Activated CD4-positive, alpha-beta memory T cell treated with anti-CD3 and anti-CD28 coated beads, Interleukin-2, amount 10 ng/mL, durations not matched to agents 7 days and 5 days (primary cell): ENCODE data around the gene PCDHB11. TPM values are rescaled to one million over a fixed set of nuclear protein-coding genes. Genes with fewer than 3 reads are reported as not detected.
"Not testable (repeated sequence)": the region's sequence is repeated elsewhere in the genome, so short reads cannot be mapped to it uniquely, and the experiment has no call there.

ENCODE experiments used
- CTCF ChIA-PET: fragments of 350-600 bp; sonication (Branson Sonifier 250); formaldehyde crosslinking; loops from one replicate; lab custom pipeline; 2021; ENCODE audit warnings: antibody characterized with exemption, inconsistent platforms; lab: Charles Lee
- POLR2A ChIA-PET: fragments of 350-600 bp; sonication (Branson Sonifier 250); formaldehyde crosslinking; loops from one replicate; lab custom pipeline; 2021; ENCODE audit warnings: antibody characterized with exemption; lab: Charles Lee
- DNase-seq: peaks from one replicate; pipeline ENCODE4 v3.0.0-alpha.2; 2020
- H3K27ac Mint-ChIP-seq: one replicate; pipeline ENCODE4 v1.8.0; 2021; ENCODE audit warnings: mild to moderate bottlenecking, mixed read lengths
- H3K27me3 Mint-ChIP-seq: one replicate; pipeline ENCODE4 v1.8.0; 2021; ENCODE audit warnings: mixed read lengths
- H3K36me3 Mint-ChIP-seq: one replicate; pipeline ENCODE4 v1.8.0; 2021; ENCODE audit warnings: low read depth, mixed read lengths
- H3K4me1 Mint-ChIP-seq: one replicate; pipeline ENCODE4 v1.8.0; 2021; ENCODE audit warnings: mixed read lengths
- H3K4me3 Mint-ChIP-seq: one replicate; pipeline ENCODE4 v1.8.0; 2021; ENCODE audit warnings: mild to moderate bottlenecking, mixed read lengths
- H3K9me3 Mint-ChIP-seq: one replicate; pipeline ENCODE4 v1.8.0; 2021; ENCODE audit warnings: mixed read lengths
- total RNA-seq, 2 experiments: library from RNA; stranded (reverse); gene quantifications; one replicate each; pipeline ENCODE4 v1.2.3, GENCODE V29; 2021

The PCDHB11 gene
- not detected for total RNA-seq

DNA sequence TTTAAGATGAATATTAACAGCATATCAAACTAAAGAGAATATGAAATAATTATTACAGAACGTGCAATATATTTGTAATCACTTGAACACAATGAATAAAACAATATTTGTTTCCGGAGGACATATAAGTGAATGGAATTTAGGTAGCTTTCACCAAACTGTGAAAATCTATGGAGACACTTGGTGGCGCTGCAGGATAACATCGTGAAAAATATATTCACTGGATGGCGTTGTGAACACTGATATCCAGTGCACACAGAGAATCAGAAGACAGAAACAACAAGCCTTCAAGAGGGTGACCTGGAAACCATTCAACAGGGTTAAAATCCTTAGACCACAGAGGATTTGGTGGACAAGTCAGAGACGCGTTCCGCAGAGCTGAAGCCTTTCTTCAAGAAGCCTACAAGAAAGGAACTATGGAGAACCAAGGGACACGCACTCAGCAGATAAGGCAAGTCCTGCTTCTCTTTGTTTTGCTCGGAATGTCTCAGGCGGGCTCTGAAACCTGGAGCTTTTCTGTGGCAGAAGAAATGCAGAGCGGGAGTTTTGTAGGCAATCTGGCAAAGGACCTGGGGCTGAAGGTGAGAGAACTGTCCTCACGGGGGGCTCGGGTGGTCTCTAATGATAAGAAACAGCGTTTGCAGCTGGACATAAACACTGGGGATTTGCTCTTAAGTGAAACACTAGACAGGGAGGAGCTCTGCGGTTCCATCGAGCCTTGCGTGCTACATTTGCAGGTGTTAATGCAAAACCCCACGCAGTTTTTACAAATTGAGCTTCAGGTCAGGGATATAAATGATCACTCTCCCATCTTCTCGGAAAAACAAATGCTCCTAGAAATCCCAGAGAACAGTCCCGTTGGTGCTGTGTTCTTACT, at the start of gene PCDHB11:
Gene PCDHB11 (plus strand): TSS at position 269 of the 877 bp plus-strand sequence. CDS start 148 bp downstream, at position 417.
- Mint-ChIP-seq H3K9me3 (peaks cover 14% of the 10 kb centered on the region), H3K4me1 (no peaks in the 10 kb centered on the region), H3K27ac (no peak within 1 kb of the TSS), H3K4me3 (no peak within 1 kb of the TSS), H3K36me3 (peaks cover 2% of the 10 kb centered on the region), H3K27me3 (no peaks in the 10 kb centered on the region)
- POLR2A ChIA-PET: no interaction called here
- CTCF ChIA-PET: interaction anchor here (1.0 kb wide), 1 partner anchor 218 kb away, joined by 3 read pairs; the partner anchor contains the start of gene PCDHGB7
- no peak for DNase-seq

DNA sequence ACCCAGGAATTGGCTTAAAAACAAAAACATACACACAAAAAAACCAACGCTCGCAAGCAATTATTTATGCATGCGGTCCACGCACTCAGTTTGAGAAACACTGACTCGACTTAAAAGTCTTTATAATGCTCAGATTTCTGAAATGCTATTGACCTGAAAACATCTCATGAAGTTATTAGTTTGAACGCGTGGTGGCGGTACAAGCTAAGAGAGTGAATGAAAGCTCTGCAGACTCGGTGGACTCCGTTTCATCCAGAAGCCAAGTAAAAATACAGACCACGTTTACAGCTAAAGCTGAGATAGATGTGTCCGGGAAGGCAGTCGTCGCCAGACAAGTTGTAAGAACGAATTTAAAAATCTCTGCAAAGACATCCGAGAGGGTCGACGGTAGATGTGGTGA, 49.6 kb upstream of the PCDHB11 start, which contains the start of gene PCDHB6:
Gene PCDHB6 (plus strand): TSS at position 246 of the 400 bp plus-strand sequence. CDS start 201 bp downstream, outside the sequence.
- CTCF ChIA-PET: interaction anchor here (0.9 kb wide), 1 partner anchor 33 kb away, joined by 3 read pairs; no protein-coding TSS in a partner anchor
- peaks cover 7% of the 10 kb centered on the region for H3K36me3 Mint-ChIP-seq

DNA sequence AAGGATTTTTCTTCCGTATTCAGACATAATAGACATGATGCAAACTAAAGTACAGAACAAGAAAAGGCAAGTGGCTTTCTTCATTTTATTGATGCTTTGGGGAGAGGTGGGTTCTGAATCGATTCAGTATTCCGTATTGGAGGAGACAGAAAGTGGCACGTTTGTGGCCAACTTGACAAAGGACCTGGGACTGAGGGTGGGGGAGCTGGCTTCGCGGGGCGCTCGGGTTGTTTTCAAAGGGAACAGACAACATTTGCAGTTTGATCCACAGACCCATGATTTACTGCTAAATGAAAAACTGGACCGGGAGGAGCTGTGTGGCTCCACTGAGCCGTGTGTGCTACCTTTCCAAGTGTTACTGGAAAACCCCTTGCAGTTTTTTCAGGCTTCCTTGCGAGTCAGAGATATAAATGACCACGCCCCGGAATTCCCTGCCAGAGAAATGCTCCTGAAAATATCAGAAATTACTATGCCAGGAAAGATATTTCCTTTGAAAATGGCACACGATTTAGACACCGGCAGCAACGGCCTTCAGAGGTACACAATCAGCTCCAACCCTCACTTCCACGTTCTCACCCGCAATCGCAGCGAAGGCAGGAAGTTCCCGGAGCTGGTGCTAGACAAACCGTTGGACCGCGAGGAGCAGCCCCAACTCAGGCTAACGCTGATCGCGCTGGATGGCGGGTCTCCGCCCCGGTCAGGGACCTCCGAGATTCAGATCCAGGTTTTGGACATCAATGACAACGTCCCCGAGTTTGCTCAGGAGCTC, 49.0 kb upstream of the PCDHB11 start:
- H3K27ac Mint-ChIP-seq: no peak overlapping the region
- peaks cover 7% of the 10 kb centered on the region for H3K36me3 Mint-ChIP-seq
- H3K4me1 Mint-ChIP-seq: no peaks in the 10 kb centered on the region
- DNase-seq: no peak
- POLR2A ChIA-PET: no interaction called here
- H3K4me3 Mint-ChIP-seq: no peak overlapping the region
- CTCF ChIA-PET: interaction anchor here (0.9 kb wide), 1 partner anchor 33 kb away, joined by 3 read pairs; no protein-coding TSS in a partner anchor
- H3K9me3 Mint-ChIP-seq: peaks cover 13% of the 10 kb centered on the region
- H3K27me3 Mint-ChIP-seq: peaks cover 6% of the 10 kb centered on the region

More for the DNA sequence above, 49.6 kb upstream of the PCDHB11 start, which contains the start of gene PCDHB6:
- Mint-ChIP-seq H3K27me3 (peaks cover 6% of the 10 kb centered on the region), H3K27ac (no peak within 1 kb of the TSS), H3K4me3 (no peak within 1 kb of the TSS), H3K9me3 (peaks cover 13% of the 10 kb centered on the region), H3K4me1 (no peaks in the 10 kb centered on the region)
- no peak for DNase-seq
- POLR2A ChIA-PET: no interaction called here

DNA sequence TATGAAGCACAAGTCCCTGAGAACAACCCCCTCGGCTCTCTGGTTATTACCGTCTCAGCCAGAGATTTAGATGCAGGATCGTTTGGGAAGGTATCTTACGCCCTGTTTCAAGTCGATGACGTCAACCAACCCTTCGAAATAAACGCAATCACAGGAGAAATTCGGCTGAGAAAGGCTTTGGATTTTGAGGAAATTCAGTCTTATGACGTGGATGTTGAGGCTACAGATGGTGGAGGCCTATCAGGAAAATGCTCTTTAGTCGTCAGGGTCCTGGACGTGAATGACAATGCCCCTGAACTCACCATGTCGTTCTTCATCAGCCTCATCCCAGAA, 48.5 kb upstream of the PCDHB11 start:
- Mint-ChIP-seq H3K4me1 (no peaks in the 10 kb centered on the region), H3K4me3 (no peak overlapping the region), H3K36me3 (peaks cover 7% of the 10 kb centered on the region), H3K27ac (no peak overlapping the region), H3K9me3 (peaks cover 13% of the 10 kb centered on the region), H3K27me3 (peaks cover 6% of the 10 kb centered on the region)
- no peak for DNase-seq
- ChIA-PET POLR2A (no interaction called here), CTCF (no interaction called here)

DNA sequence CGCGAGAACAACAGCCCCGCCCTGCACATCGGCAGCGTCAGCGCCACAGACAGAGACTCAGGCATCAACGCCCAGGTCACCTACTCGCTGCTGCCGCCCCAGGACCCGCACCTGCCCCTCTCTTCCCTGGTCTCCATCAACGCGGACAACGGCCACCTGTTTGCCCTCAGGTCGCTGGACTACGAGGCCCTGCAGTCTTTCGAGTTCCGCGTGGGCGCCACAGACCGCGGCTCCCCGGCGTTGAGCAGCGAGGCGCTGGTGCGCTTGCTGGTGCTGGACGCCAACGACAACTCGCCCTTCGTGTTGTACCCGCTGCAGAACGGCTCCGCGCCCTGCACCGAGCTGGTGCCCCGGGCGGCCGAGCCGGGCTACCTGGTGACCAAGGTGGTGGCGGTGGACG, 47.8 kb upstream of the PCDHB11 start:
- H3K9me3 Mint-ChIP-seq: peaks cover 13% of the 10 kb centered on the region
- DNase-seq, H3K36me3 Mint-ChIP-seq, CTCF ChIA-PET, H3K27me3 Mint-ChIP-seq, H3K27ac Mint-ChIP-seq, POLR2A ChIA-PET, H3K4me3 Mint-ChIP-seq, H3K4me1 Mint-ChIP-seq: not testable (repeated sequence)

DNA sequence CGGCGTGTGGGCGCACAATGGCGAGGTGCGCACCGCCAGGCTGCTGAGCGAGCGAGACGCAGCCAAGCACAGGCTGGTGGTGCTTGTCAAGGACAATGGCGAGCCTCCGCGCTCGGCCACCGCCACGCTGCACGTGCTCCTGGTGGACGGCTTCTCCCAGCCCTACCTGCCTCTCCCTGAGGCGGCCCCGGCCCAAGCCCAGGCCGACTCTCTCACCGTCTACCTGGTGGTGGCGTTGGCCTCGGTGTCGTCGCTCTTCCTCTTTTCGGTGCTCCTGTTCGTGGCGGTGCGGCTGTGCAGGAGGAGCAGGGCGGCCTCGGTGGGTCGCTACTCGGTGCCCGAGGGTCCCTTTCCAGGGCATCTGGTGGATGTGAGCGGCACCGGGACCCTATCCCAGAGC, 47.3 kb upstream of the PCDHB11 start:
- H3K27me3 Mint-ChIP-seq, DNase-seq, POLR2A ChIA-PET, CTCF ChIA-PET, H3K4me3 Mint-ChIP-seq, H3K27ac Mint-ChIP-seq, H3K36me3 Mint-ChIP-seq, H3K4me1 Mint-ChIP-seq: not testable (repeated sequence)
- H3K9me3 Mint-ChIP-seq: peaks cover 15% of the 10 kb centered on the region

DNA sequence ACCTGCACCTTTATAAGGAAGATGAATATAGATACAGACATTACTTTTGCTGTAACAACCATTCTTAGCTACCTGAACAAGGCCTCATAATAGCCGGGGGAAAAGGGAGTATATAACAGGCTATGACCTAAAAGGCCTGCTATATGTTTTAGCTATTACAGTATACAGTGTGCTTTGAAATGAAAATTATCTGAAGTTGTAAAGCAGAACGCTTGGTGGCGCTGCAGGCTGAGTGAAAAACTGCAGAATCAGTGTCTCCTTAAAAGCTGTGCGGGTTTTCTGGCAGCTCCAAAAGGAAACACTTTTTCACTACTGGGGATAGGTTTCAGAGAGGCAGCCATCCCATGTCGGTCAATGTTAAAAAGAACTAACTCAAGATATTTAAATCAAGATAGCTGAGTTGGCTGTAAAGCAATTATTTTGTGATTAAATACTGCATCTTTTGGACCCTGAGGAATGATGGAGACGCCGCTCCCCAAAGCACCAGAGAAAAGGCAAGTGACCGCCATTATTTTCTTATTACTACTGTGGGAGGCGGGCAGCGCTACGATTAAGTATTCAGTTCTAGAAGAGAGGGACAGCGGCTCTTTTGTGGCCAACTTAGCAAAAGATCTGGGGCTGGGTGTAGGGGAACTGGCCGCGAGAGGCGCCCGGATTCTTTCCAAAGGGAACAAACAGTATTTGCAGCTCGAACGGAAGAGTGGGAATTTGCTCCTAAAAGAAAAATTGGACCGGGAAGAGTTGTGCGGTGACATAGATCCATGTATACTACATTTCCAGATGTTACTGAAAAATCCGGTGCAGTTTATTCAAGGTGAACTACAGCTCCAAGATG, 43.7 kb upstream of the PCDHB11 start:
- CTCF ChIA-PET: no interaction called here
- POLR2A ChIA-PET: no interaction called here
- no peaks in the 10 kb centered on the region for H3K27me3 Mint-ChIP-seq
- peaks cover 13% of the 10 kb centered on the region for H3K9me3 Mint-ChIP-seq
- no peak overlapping the region for H3K27ac Mint-ChIP-seq
- peaks cover 2% of the 10 kb centered on the region for H3K36me3 Mint-ChIP-seq
- no peak overlapping the region for H3K4me3 Mint-ChIP-seq
- no peaks in the 10 kb centered on the region for H3K4me1 Mint-ChIP-seq
- DNase-seq: no peak

DNA sequence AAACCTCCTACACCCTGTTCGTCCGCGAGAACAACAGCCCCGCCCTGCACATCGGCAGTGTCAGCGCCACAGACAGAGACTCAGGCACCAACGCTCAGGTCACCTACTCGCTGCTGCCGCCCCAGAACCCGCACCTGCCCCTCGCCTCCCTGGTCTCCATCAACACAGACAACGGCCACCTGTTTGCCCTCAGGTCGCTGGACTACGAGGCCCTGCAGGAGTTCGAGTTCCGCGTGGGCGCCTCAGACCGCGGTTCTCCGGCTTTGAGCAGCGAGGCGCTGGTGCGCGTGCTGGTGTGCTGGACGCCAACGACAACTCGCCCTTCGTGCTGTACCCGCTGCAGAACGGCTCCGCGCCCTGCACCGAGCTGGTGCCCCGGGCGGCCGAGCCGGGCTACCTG, 42.1 kb upstream of the PCDHB11 start:
- H3K4me3 Mint-ChIP-seq, DNase-seq, CTCF ChIA-PET, H3K9me3 Mint-ChIP-seq, H3K36me3 Mint-ChIP-seq, POLR2A ChIA-PET, H3K4me1 Mint-ChIP-seq, H3K27ac Mint-ChIP-seq, H3K27me3 Mint-ChIP-seq: not testable (repeated sequence)

DNA sequence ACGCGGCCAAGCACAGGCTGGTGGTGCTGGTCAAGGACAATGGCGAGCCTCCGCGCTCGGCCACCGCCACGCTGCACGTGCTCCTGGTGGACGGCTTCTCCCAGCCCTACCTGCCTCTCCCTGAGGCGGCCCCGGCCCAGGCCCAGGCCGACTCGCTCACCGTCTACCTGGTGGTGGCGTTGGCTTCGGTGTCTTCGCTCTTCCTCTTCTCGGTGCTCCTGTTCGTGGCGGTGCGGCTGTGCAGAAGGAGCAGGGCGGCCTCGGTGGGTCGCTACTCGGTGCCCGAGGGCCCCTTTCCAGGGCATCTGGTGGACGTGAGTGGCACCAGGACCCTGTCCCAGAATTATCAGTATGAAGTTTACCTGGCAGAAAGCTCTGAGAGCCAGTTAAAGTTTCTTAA, 41.5 kb upstream of the PCDHB11 start:
- POLR2A ChIA-PET, CTCF ChIA-PET, H3K4me3 Mint-ChIP-seq, H3K4me1 Mint-ChIP-seq, H3K9me3 Mint-ChIP-seq, H3K27me3 Mint-ChIP-seq, DNase-seq, H3K27ac Mint-ChIP-seq, H3K36me3 Mint-ChIP-seq: not testable (repeated sequence)

DNA sequence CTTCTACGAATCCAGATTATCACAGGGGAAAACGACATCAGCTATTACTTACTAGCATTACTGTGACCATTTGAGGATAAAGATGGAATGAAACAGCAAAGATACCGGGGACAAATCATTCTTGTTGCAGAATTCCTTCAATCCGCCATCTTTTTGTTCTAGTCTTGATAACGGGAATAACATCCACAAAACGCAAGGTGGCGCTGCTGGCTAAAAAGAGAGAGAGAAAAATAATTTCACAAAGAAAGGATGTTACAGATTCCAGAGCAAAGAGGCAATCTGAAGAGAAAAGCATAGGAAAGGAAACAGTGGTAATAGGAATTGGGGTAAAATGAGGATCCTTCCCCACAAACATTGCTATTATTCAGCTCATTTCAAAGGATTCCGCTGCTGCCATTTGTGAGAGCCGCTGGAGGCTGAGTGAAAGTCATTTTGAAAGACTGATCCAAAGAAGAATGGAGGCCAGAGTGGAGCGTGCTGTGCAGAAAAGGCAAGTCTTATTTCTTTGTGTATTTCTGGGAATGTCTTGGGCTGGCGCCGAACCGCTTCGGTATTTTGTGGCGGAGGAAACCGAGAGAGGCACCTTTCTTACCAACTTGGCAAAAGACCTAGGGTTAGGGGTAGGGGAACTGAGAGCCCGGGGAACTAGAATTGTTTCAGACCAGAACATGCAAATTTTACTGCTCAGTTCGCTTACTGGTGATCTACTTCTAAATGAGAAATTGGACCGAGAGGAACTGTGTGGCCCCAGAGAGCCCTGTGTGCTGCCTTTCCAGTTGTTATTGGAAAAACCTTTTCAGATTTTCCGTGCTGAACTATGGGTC, 26.8 kb upstream of the PCDHB11 start, which contains the start of gene PCDHB7:
Gene PCDHB7 (plus strand): TSS at position 264 of the 824 bp plus-strand sequence. CDS start 192 bp downstream, at position 456.
- no peak for DNase-seq
- Mint-ChIP-seq H3K27me3 (no peaks in the 10 kb centered on the region), H3K36me3 (no peaks in the 10 kb centered on the region), H3K4me1 (no peaks in the 10 kb centered on the region), H3K9me3 (peaks cover 11% of the 10 kb centered on the region), H3K27ac (no peak within 1 kb of the TSS), H3K4me3 (no peak within 1 kb of the TSS)
- ChIA-PET POLR2A (no interaction called here), CTCF (no interaction called here)

DNA sequence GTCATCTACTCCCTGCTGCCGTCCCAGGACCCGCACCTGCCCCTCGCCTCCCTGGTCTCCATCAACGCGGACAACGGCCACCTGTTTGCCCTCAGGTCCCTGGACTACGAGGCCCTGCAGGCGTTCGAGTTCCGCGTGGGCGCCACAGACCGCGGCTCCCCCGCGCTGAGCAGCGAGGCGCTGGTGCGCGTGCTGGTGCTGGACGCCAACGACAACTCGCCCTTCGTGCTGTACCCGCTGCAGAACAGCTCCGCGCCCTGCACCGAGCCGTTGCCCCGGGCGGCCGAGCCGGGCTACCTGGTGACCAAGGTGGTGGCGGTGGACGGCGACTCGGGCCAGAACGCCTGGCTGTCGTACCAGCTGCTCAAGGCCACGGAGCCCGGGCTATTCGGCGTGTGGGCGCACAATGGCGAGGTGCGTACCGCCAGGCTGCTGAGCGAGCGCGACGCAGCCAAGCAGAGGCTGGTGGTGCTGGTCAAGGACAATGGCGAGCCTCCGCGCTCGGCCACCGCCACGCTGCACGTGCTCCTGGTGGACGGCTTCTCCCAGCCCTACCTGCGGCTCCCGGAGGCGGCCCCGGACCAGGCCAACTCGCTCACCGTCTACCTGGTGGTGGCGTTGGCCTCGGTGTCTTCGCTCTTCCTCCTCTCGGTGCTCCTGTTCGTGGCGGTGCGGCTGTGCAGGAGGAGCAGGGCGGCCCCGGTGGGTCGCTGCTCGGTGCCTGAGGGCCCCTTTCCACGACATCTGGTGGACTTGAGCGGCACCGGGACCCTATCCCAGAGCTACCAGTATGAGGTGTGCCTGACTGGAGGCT, 24.9 kb upstream of the PCDHB11 start:
- H3K9me3 Mint-ChIP-seq: peaks cover 11% of the 10 kb centered on the region
- H3K4me1 Mint-ChIP-seq, H3K36me3 Mint-ChIP-seq, POLR2A ChIA-PET, DNase-seq, H3K27ac Mint-ChIP-seq, CTCF ChIA-PET, H3K4me3 Mint-ChIP-seq, H3K27me3 Mint-ChIP-seq: not testable (repeated sequence)
